ENCODE data around the gene MRPL12. TPM values are rescaled to one million over a fixed set of nuclear protein-coding genes. Genes with fewer than 3 reads are reported as not detected.

MRPL12 gene
- total RNA-seq, 1 donor from 2014 or later = 9.2 TPM

DNA sequence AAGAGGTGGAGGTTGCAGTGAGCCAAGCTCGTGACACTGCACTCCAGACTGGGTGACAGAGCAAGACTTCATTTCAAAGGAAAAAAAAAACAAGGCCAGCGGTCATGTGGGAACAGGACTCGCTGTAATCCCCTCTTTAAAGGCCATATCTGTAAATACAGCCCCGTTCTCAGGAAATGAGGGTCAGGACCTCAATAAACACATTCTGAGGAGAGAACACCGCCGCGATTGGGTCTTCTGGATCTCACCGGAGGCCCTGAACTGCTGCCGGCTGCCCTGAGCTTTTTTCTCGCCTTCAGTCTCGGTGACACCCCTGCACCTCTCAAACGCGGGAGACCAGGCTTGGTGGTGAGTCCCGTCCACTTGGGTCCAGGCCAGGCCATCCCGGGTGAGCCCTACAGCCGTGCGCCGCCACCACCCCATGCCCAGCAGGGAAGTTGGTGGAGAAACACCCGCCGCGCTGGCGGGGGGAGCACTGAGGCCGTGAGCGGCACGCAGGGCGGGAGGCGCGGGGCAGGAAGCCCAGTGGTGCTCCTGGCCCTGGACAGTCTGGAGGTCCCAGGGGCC, 37.3 kb downstream of the MRPL12 start:
- DNase-seq = no peak

DNA sequence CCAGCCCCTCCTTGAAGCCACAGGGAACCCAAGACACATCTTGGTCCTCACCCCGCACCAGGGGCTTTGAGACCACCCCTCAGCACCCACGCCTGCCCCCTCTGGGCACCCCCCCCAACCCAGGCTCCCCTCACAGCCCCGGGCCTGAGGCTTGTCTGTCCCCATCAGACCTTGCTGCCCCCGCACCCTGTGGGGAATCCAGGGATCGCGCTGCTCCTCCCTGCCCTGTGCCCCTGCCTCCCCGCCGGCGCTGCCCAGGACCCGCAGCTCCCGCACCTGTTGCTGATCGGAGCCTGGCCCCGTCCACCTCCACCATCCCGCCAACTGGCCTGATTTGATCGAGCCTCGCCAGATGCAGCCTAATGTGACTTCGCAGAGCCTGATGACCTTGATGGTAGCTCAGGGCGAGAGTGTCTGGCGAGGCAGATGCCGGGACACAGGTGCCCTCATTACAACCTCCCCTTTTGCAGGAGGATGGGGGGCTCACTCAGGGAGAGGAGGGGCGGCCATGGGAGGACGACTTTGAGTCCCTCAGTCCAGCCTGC, 38.0 kb downstream of the MRPL12 start:
- DNase-seq = no peak

DNA sequence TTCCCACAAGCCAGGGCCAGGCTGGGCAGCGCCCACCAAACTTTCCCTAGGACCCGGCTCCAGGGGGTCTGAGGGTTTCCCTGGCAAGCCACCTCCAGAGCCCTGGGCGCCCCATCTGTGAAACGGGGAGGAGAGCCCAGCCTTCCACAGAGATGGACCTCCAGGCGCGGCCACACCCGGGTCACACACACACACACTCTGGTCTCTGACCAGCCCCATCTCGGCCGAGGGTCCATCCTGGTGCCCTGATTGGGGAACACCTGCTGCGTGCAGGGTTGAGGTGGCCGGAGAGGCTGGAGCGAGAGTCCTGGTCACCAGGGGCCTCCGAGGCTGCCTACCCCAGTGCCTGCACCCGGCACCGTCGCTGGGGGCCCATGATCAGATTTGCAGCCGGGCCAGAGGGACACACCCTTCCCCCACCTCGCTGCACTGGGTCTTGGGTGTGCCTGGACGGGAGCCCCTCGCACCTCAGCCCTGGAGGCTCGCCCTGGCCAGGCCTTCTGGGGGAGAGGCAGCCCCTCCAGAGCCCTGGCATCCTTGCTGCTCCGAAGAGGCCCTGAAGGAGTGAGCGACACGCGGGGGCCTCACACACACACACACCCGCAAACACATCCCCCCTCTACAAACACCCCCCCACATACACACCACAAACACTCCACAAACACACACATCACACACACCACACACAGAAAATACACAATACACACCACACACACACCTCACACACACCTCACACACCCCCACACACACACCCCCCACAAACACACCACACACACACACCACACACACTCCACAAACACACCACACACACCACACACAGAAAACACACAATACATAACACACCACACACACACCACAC, 38.7 kb downstream of the MRPL12 start:
- DNase-seq = no peak

Small RNA genes within 50 kb of the gene (small RNA-seq; reads per million reads assigned to genes)
- not detected for gene MIR6786 (ENCODE audit: low replicate concordance)

Other genes starting within 250 kb of the MRPL12 start
- gene ACTG1, start 190.6 kb upstream of the MRPL12 start, total RNA-seq = 2,123 TPM
- gene FSCN2, start 175.0 kb upstream of the MRPL12 start, total RNA-seq = 0.99 TPM
- gene FAAP100, start 151.0 kb upstream of the MRPL12 start, total RNA-seq = 12.4 TPM
- 35.4 TPM for gene NPLOC4, start 66.3 kb upstream of the MRPL12 start, total RNA-seq
- 1.2 TPM for gene TSPAN10, start 66.2 kb upstream of the MRPL12 start, total RNA-seq
- 0.49 TPM for gene PDE6G, start 46.8 kb upstream of the MRPL12 start, total RNA-seq
- gene OXLD1, start 36.8 kb upstream of the MRPL12 start, total RNA-seq = 8.5 TPM
- 5.9 TPM for gene CCDC137, start 36.6 kb upstream of the MRPL12 start, total RNA-seq
- gene ARL16, start 19.6 kb upstream of the MRPL12 start, total RNA-seq = 32.1 TPM
- gene HGS, start 19.4 kb upstream of the MRPL12 start, total RNA-seq = 36.6 TPM
- gene SLC25A10, start 8.9 kb downstream of the MRPL12 start, total RNA-seq = 7.1 TPM
- not detected for gene GCGR, start 100.8 kb downstream of the MRPL12 start, total RNA-seq
- 35.6 TPM for gene MCRIP1, start 129.9 kb downstream of the MRPL12 start, total RNA-seq
- gene PPP1R27, start 131.7 kb downstream of the MRPL12 start, total RNA-seq = 10.0 TPM
- gene P4HB, start 157.2 kb downstream of the MRPL12 start, total RNA-seq = 208 TPM
- gene ARHGDIA, start 168.0 kb downstream of the MRPL12 start, total RNA-seq = 51.6 TPM
- gene ALYREF, start 188.2 kb downstream of the MRPL12 start, total RNA-seq = 67.6 TPM
- gene ANAPC11, start 188.4 kb downstream of the MRPL12 start, total RNA-seq = 60.1 TPM
- gene NPB, start 198.9 kb downstream of the MRPL12 start, total RNA-seq = 0.59 TPM
- 18.6 TPM for gene PCYT2, start 208.0 kb downstream of the MRPL12 start, total RNA-seq
- 12.6 TPM for gene SIRT7, start 214.8 kb downstream of the MRPL12 start, total RNA-seq
- 8.1 TPM for gene MAFG, start 224.4 kb downstream of the MRPL12 start, total RNA-seq
- 49.4 TPM for gene PYCR1, start 233.9 kb downstream of the MRPL12 start, total RNA-seq
- 3.2 TPM for gene MYADML2, start 243.9 kb downstream of the MRPL12 start, total RNA-seq

All from skin of body (tissue), 3 donors.